ENCODE results near the gene RFWD3.
A peak's percentile ranks its signal among the peaks of the same experiment; 100 is the strongest.

The RFWD3 gene

DNA sequence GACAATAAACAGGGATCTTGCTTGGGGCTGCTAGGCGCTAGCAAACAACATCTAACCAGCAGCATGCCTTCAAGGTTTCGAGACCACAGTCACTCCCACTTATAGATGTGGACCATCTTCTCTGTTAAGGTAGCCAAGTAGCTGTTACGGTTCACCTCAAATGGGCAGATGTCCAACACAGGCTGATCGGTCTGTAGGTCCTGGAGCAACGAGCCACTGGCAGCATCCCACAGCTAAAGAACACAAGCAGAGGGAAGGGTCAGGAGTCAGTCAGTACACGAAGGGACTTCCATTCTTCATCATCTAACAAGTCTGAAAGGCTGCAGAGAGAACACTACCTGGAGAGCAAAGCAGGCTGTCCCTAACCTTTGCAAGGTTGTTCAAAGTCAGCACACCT, 42.8 kb downstream of the RFWD3 start:
- Histone ChIP-seq H3K4me1 (ENCODE audit: control insufficient read depth in 1 of 2, insufficient read depth in 2 of 2, low read length in 2 of 2) (no peaks in the 10 kb centered on the region), H3K27ac (ENCODE audit: low read depth, low read length) (no peak overlapping the region), H3K4me3 (ENCODE audit: low read depth in 1 of 2, low read length in 2 of 2) (no peak overlapping the region), H3K27me3 (ENCODE audit: control insufficient read depth in 1 of 2, insufficient read depth in 2 of 2, low read length in 2 of 2) (no peaks in the 10 kb centered on the region), H3K36me3 (ENCODE audit: control insufficient read depth in 1 of 2, insufficient read depth in 2 of 2, low read length in 2 of 2) (peaks cover 27 to 82% of the 10 kb centered on the region in 2 donors), H3K9ac (ENCODE audit: low read depth in 1 of 2, low read length in 2 of 2) (no peak overlapping the region), H3K9me3 (ENCODE audit: control insufficient read depth in 1 of 2, low read length in 2 of 2) (no peaks in the 10 kb centered on the region)

- H3K27ac ChIP-seq (ENCODE audit: low read depth, low read length) = no peak overlapping the region
- no peak overlapping the region for H3K9ac ChIP-seq (ENCODE audit: low read depth in 1 of 2, low read length in 2 of 2)
- no peaks in the 10 kb centered on the region for H3K4me1 ChIP-seq (ENCODE audit: control insufficient read depth in 1 of 2, insufficient read depth in 2 of 2, low read length in 2 of 2)
- H3K27me3 ChIP-seq (ENCODE audit: control insufficient read depth in 1 of 2, insufficient read depth in 2 of 2, low read length in 2 of 2) = no peaks in the 10 kb centered on the region
- no peaks in the 10 kb centered on the region for H3K9me3 ChIP-seq (ENCODE audit: control insufficient read depth in 1 of 2, low read length in 2 of 2)
- no peak overlapping the region for H3K4me3 ChIP-seq (ENCODE audit: low read depth in 1 of 2, low read length in 2 of 2)
- peaks cover 25 to 77% of the 10 kb centered on the region in 2 donors for H3K36me3 ChIP-seq (ENCODE audit: control insufficient read depth in 1 of 2, insufficient read depth in 2 of 2, low read length in 2 of 2)
Measured at GRCh38 chr16:74623214-74623838, 43.4 kb downstream of the RFWD3 start.

GRCh38 chr16:74622005-74622404, 44.7 kb downstream of the RFWD3 start:
- H3K9ac ChIP-seq (ENCODE audit: low read depth in 1 of 2, low read length in 2 of 2) = no peak overlapping the region
- H3K4me3 ChIP-seq (ENCODE audit: low read depth in 1 of 2, low read length in 2 of 2) = no peak overlapping the region
- no peaks in the 10 kb centered on the region for H3K27me3 ChIP-seq (ENCODE audit: control insufficient read depth in 1 of 2, insufficient read depth in 2 of 2, low read length in 2 of 2)
- H3K27ac ChIP-seq (ENCODE audit: low read depth, low read length) = no peak overlapping the region
- peaks cover 18 to 68% of the 10 kb centered on the region in 2 donors for H3K36me3 ChIP-seq (ENCODE audit: control insufficient read depth in 1 of 2, insufficient read depth in 2 of 2, low read length in 2 of 2)
- H3K9me3 ChIP-seq (ENCODE audit: control insufficient read depth in 1 of 2, low read length in 2 of 2) = no peaks in the 10 kb centered on the region
- H3K4me1 ChIP-seq (ENCODE audit: control insufficient read depth in 1 of 2, insufficient read depth in 2 of 2, low read length in 2 of 2) = no peaks in the 10 kb centered on the region

DNA sequence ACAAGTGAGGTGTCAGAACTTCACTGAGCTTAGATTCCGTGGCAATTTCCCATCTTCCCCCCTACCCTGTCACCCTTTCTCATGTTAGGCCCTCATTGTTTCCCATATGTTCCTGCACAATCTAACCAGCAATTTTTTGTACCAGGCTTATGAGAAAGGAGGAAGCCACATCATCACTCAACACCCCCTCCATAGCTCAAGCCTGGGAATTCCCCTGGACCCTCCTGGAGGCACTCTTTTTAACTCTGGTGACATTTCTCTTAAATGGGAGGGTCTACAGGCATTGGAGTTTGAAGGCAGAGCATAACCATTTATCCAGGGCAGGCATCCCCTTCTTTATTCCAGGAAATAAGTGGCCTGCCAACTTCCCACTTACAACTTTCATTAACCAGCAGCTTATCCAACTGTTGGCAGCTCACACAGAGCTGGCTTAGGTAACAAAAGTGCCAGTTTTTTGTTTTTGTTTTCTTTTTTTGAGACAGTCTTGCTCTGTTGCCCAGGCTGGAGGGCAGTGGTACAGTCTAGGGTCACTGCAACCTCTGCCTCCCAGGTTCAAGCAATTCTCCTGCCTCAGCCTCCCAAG, 49.4 kb downstream of the RFWD3 start:
- Histone ChIP-seq H3K27ac (ENCODE audit: low read depth, low read length) (no peak overlapping the region), H3K4me1 (ENCODE audit: control insufficient read depth in 1 of 2, insufficient read depth in 2 of 2, low read length in 2 of 2) (no peaks in the 10 kb centered on the region), H3K27me3 (ENCODE audit: control insufficient read depth in 1 of 2, insufficient read depth in 2 of 2, low read length in 2 of 2) (no peaks in the 10 kb centered on the region), H3K36me3 (ENCODE audit: control insufficient read depth in 1 of 2, insufficient read depth in 2 of 2, low read length in 2 of 2) (peaks cover 4 to 23% of the 10 kb centered on the region in 2 donors), H3K4me3 (ENCODE audit: low read depth in 1 of 2, low read length in 2 of 2) (no peak overlapping the region), H3K9me3 (ENCODE audit: control insufficient read depth in 1 of 2, low read length in 2 of 2) (no peaks in the 10 kb centered on the region), H3K9ac (ENCODE audit: low read depth in 1 of 2, low read length in 2 of 2) (no peak overlapping the region)

- H3K4me1 ChIP-seq (ENCODE audit: control insufficient read depth in 1 of 2, insufficient read depth in 2 of 2, low read length in 2 of 2) = peaks cover 6% of the 10 kb centered on the region in 2 donors
- H3K9ac ChIP-seq (ENCODE audit: low read depth in 1 of 2, low read length in 2 of 2) = no peak overlapping the region
- no peaks in the 10 kb centered on the region for H3K36me3 ChIP-seq (ENCODE audit: control insufficient read depth in 1 of 2, insufficient read depth in 2 of 2, low read length in 2 of 2)
- no peak overlapping the region for H3K4me3 ChIP-seq (ENCODE audit: low read depth in 1 of 2, low read length in 2 of 2)
- H3K27me3 ChIP-seq (ENCODE audit: control insufficient read depth in 1 of 2, insufficient read depth in 2 of 2, low read length in 2 of 2) = no peaks in the 10 kb centered on the region
- no peak overlapping the region for H3K27ac ChIP-seq (ENCODE audit: low read depth, low read length)
- no peaks in the 10 kb centered on the region for H3K9me3 ChIP-seq (ENCODE audit: control insufficient read depth in 1 of 2, low read length in 2 of 2)
Measured at GRCh38 chr16:74611721-74612120, 55.0 kb downstream of the RFWD3 start.

- H3K27ac ChIP-seq (ENCODE audit: low read depth, low read length) = no peak overlapping the region
- no peaks in the 10 kb centered on the region for H3K9me3 ChIP-seq (ENCODE audit: control insufficient read depth in 1 of 2, low read length in 2 of 2)
- H3K27me3 ChIP-seq (ENCODE audit: control insufficient read depth in 1 of 2, insufficient read depth in 2 of 2, low read length in 2 of 2) = no peaks in the 10 kb centered on the region
- H3K36me3 ChIP-seq (ENCODE audit: control insufficient read depth in 1 of 2, insufficient read depth in 2 of 2, low read length in 2 of 2) = no peaks in the 10 kb centered on the region
- H3K9ac ChIP-seq (ENCODE audit: low read depth in 1 of 2, low read length in 2 of 2) = no peak overlapping the region
- peaks cover 22 to 24% of the 10 kb centered on the region in 2 donors for H3K4me1 ChIP-seq (ENCODE audit: control insufficient read depth in 1 of 2, insufficient read depth in 2 of 2, low read length in 2 of 2)
- no peak overlapping the region for H3K4me3 ChIP-seq (ENCODE audit: low read depth in 1 of 2, low read length in 2 of 2)
Measured at GRCh38 chr16:74608944-74609343, 57.7 kb downstream of the RFWD3 start.

DNA sequence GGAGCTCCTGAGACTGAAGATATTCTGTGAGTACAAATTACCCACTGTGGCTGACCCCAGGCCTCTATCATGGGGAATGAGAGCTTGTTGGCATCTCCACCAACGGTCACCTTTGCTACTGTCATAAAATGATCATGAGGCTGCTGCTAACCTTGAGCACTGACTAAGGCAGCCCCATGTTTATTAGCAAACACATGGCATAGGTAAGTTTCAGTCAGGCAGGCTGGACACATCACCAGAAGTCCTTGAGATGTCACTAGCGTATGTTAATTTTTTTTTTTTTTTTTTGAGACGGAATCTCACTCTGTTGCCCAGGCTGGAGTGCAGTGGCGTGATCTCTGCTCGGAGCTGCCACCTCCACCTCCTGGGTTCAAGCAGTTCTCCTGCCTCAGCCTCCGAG, 58.3 kb downstream of the RFWD3 start:
- Histone ChIP-seq H3K27ac (ENCODE audit: low read depth, low read length) (no peak overlapping the region), H3K4me3 (ENCODE audit: low read depth in 1 of 2, low read length in 2 of 2) (no peak overlapping the region), H3K9me3 (ENCODE audit: control insufficient read depth in 1 of 2, low read length in 2 of 2) (no peaks in the 10 kb centered on the region), H3K36me3 (ENCODE audit: control insufficient read depth in 1 of 2, insufficient read depth in 2 of 2, low read length in 2 of 2) (no peaks in the 10 kb centered on the region), H3K27me3 (ENCODE audit: control insufficient read depth in 1 of 2, insufficient read depth in 2 of 2, low read length in 2 of 2) (no peaks in the 10 kb centered on the region), H3K9ac (ENCODE audit: low read depth in 1 of 2, low read length in 2 of 2) (no peak overlapping the region), H3K4me1 (ENCODE audit: control insufficient read depth in 1 of 2, insufficient read depth in 2 of 2, low read length in 2 of 2) (peaks cover 22 to 30% of the 10 kb centered on the region in 2 donors)

DNA sequence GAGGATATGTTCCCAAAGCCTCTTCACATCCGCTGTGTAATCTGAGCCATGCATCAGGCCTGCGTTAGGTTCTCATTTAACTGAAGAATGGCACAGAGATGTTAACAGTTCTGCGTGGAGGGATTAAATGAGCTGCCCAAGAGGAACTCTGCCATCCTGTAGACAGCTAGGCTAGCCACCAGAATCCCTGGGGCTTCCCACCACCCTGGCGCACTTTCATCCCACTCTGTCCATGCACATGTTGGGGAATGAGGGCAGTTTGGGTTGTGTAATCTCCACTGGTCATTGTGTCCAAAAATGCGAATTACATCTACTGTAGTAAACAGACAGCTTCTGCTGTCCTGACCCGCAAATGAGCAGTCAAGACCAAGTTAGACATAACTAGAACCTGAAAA, 58.7 kb downstream of the RFWD3 start:
- H3K9me3 ChIP-seq (ENCODE audit: control insufficient read depth in 1 of 2, low read length in 2 of 2) = no peaks in the 10 kb centered on the region
- H3K27ac ChIP-seq (ENCODE audit: low read depth, low read length) = no peak overlapping the region
- H3K4me3 ChIP-seq (ENCODE audit: low read depth in 1 of 2, low read length in 2 of 2) = peak overlapping the region in 1 of 2 donors; percentile 97
- H3K36me3 ChIP-seq (ENCODE audit: control insufficient read depth in 1 of 2, insufficient read depth in 2 of 2, low read length in 2 of 2) = no peaks in the 10 kb centered on the region
- H3K4me1 ChIP-seq (ENCODE audit: control insufficient read depth in 1 of 2, insufficient read depth in 2 of 2, low read length in 2 of 2) = peaks cover 22 to 30% of the 10 kb centered on the region in 2 donors
- peak overlapping the region in 1 of 2 donors; percentile 8 for H3K9ac ChIP-seq (ENCODE audit: low read depth in 1 of 2, low read length in 2 of 2)
- no peaks in the 10 kb centered on the region for H3K27me3 ChIP-seq (ENCODE audit: control insufficient read depth in 1 of 2, insufficient read depth in 2 of 2, low read length in 2 of 2)

GRCh38 chr16:74607310-74607961, 59.2 kb downstream of the RFWD3 start:
- peaks cover 22 to 30% of the 10 kb centered on the region in 2 donors for H3K4me1 ChIP-seq (ENCODE audit: control insufficient read depth in 1 of 2, insufficient read depth in 2 of 2, low read length in 2 of 2)
- peak overlapping the region; percentile 97 to 99 for H3K4me3 ChIP-seq (ENCODE audit: low read depth in 1 of 2, low read length in 2 of 2)
- H3K27me3 ChIP-seq (ENCODE audit: control insufficient read depth in 1 of 2, insufficient read depth in 2 of 2, low read length in 2 of 2) = no peaks in the 10 kb centered on the region
- H3K9me3 ChIP-seq (ENCODE audit: control insufficient read depth in 1 of 2, low read length in 2 of 2) = no peaks in the 10 kb centered on the region
- peak overlapping the region; percentile 93 for H3K27ac ChIP-seq (ENCODE audit: low read depth, low read length)
- no peaks in the 10 kb centered on the region for H3K36me3 ChIP-seq (ENCODE audit: control insufficient read depth in 1 of 2, insufficient read depth in 2 of 2, low read length in 2 of 2)
- peak overlapping the region; percentile 8 to 84 for H3K9ac ChIP-seq (ENCODE audit: low read depth in 1 of 2, low read length in 2 of 2)

GRCh38 chr16:74606521-74607309, 60.0 kb downstream of the RFWD3 start, which contains the start of gene GLG1:
TSS of gene GLG1 (minus strand) at chr16:74607114. CDS start at chr16:74607094, 20 bp downstream.
- Histone ChIP-seq H3K27ac (ENCODE audit: low read depth, low read length) (peak within 1 kb of the TSS; percentile 93), H3K9me3 (ENCODE audit: control insufficient read depth in 1 of 2, low read length in 2 of 2) (no peaks in the 10 kb centered on the region), H3K4me1 (ENCODE audit: control insufficient read depth in 1 of 2, insufficient read depth in 2 of 2, low read length in 2 of 2) (peaks cover 25 to 36% of the 10 kb centered on the region in 2 donors), H3K36me3 (ENCODE audit: control insufficient read depth in 1 of 2, insufficient read depth in 2 of 2, low read length in 2 of 2) (no peaks in the 10 kb centered on the region), H3K4me3 (ENCODE audit: low read depth in 1 of 2, low read length in 2 of 2) (peak within 1 kb of the TSS; percentile 97 to 99), H3K9ac (ENCODE audit: low read depth in 1 of 2, low read length in 2 of 2) (peak within 1 kb of the TSS; percentile 84 to 93), H3K27me3 (ENCODE audit: control insufficient read depth in 1 of 2, insufficient read depth in 2 of 2, low read length in 2 of 2) (no peaks in the 10 kb centered on the region)
